HG02870 (cell line): ENCODE measurements around the gene HNRNPLL.
"Not testable (repeated sequence)": the region's sequence is repeated elsewhere in the genome, so short reads cannot be mapped to it uniquely, and the experiment has no call there.

ENCODE experiments used
- ATAC-seq: cut with Tn5 transposase; IDR thresholded peaks from one replicate; pipeline ENCODE4 v1.9.1; 2021; ENCODE audit warnings: mild to moderate bottlenecking, moderate library complexity; ENCODE audit not compliant: unreplicated experiment

The HNRNPLL gene

GRCh38 chr2:38557217-38557616, 45.5 kb downstream of the HNRNPLL start:
- ATAC-seq, result no peak

GRCh38 chr2:38556006-38556801, 46.5 kb downstream of the HNRNPLL start:
- ATAC-seq, result no peak

- ATAC-seq, result no peak
These were observed 47.6 kb downstream of the HNRNPLL start for GRCh38 chr2:38554973-38555595.

DNA sequence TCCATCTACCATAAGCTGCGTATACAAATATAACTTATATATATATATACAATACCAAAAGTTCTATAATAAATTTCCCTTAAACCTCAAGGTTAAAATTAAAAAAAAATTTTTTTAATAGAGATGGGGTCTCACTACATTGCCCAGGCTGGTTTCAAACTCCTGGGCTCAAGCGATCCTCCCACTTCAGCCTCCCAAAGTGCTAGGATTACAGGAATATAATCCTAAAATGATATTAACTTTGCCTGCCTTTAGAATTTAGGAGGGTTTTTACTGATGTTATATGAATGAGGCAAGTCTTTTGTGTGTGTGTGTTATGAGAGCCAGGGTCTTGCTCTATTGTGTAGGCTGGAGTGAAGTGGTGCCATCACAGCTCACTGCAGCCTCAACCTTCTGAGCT, 49.2 kb downstream of the HNRNPLL start:
- ATAC-seq, result no peak

GRCh38 chr2:38552259-38552658, 50.5 kb downstream of the HNRNPLL start:
- ATAC-seq, result no peak

DNA sequence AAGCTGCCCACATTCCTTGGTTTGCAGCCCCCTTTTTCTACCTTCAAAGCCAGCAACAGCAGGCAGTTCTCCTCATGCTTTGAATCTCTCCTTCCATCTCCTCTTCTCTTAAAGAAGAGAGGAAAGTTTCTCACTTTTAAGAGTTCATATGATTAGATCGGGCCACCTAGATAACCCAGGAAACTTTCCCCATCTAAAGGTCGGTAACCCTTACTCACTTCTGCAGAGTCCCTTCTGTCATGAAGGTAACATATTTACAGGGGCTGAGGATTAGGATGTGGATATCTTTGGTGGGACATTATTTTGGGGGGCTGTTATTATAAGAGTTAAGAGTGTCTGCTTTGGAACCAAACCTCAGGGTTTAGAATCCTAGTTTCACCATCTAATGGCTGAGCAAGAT, 51.0 kb downstream of the HNRNPLL start:
- no peak for ATAC-seq

DNA sequence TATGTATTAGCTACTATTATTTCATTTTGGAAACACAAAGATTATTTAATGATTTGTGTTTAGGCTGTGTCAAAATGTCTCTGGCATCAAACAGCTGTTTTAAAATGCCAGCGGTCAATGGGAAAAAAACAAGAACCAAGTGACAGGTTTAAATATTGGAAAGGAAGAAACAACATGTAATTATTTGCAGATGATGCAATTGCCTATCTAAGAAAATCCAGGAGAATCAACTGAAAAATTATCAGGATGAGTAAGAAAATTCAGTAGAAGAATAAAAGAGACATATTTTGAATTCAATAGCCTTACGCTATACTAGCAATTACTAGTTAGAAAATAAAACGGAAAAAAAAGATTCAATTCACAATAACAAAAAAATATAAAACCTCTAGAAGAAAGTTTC, 51.6 kb downstream of the HNRNPLL start:
- no peak for ATAC-seq

DNA sequence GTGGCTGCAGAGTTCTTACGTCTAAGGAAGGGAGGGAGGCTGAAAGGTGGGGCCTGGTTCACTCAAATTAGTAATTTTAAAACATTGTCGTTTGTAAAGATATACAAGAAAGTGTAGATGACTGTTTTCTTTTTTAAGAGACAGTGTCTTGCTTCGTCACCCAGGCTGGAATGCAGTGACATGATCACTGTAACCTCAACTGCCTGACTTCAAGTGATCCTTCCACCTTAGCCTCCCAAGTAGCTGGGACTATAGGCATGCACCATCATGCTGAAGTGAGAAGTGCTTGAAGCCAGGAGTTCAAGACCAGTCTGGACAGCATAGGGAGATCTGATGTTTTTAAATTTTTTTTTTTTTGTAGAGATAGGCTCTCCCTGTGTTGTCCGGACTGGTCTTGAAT, 52.9 kb downstream of the HNRNPLL start:
- no peak for ATAC-seq

DNA sequence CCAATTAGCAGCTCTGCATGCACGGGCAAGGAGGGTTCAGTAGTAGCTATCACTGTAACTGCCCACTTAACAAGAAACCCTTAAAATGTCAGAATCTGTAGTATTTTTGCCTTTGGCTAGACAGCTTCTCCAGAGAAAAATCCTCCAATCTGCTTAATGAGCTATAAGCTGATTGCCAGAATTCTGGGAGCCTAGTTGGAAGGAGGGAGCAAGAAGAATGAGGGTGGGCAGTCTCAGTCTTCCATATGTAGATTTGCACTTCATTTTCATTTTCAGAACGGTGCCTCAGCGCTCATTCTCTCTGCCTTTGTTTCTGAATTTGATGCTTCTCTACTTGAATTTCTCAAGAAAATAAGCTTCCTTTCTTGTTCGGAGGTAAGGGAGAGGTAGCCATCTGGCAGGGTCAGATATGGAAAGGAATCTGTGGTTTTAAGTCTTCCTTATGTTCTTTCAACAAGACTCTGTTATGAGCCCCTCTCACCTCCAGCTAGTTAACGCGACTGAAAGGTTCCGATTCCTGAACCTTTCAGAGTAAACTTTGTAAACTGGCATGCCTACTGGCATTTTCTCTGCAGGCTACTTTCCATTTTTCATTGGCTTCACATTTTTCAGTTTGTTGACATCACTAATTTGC, 53.5 kb downstream of the HNRNPLL start:
- no peak for ATAC-seq

DNA sequence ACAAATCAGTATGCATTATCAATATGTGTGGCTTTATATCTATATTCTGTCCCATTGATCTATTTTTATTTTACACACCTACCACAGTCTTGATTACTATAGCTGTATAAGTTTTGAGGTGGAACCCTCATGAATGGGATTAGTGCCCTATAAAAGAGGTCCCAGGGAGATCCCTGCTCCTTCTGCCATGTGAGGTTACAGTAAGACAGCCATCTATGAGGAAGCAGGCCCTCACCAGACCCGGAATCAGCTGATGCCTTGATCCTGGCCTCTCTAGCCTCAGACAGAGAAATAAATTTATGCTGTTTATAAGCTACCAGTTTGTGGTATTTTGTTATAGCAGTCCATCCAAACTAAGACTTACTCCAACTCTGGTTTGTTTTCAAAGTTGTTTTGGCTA, 54.9 kb downstream of the HNRNPLL start:
- no peak for ATAC-seq

- ATAC-seq, result no peak
These were observed 56.1 kb downstream of the HNRNPLL start for GRCh38 chr2:38546585-38546984.

DNA sequence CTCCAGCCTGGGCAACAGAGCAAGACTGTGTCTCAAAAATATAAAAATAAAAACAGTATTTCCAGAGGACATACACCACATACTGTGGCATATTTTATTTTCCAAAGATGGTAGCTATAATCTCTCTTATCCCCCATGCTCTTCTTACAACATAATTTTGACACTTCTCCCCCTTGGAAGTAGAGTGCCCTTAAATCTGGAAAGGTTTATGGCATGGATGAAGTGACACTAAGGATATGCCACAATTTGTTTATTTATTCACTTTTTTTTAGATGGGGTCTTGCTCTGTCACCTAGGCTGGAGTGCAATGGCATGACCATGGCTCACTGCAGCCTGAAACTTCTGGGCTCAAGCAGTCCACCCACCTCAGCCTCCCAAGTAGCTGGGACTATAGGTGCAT, 56.7 kb downstream of the HNRNPLL start:
- ATAC-seq, result no peak

DNA sequence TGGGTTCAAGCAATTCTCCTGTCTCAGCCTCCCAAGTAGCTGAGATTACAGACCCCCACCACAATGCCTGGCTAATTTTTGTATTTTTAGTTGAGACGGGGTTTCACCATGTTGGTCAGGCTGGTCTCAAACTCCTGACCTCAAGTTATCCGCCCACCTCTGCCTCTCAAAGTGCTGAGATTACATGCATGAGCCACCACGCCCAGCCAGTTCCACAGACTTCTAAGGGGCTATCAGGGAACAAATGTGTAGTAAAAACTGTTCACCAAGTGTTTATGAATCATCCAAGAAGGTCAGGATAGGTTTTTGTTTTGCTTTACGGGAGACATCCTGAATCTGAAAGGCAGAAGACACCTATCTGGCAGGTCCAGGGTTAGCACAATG, 60.5 kb downstream of the HNRNPLL start:
- not testable (repeated sequence) for ATAC-seq

DNA sequence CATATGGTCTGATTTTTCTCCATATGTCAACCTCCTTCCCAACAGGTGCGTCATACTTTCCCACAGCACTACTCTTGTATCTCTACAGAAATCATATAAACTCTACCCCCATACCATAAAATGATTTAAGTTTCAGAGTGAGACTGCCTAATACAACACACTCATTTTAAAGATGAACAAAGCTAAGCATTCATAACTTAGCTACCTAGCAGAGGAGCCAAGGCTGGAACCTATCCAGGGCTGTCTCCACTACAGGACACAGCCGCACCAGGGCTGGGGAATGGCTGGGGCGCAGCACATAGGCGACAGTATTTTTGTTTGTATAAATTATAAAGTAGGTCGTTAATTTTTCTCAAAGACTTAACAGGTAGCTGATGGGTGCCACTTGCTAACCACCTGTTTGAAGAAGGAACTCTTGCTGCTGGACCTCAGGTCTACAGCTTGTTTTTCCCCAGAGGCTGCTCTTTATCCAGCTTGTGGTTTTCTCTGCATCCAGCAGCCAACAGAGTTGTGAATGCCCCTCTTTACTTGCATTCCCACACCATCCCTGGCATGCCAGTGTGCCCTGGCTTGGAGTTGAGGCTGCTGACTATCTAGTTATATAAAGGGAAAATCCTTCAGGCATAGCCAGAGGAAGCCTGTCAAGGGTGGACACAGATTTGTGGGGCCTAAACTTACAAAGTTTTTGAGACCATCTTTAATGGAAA, 62.0 kb downstream of the HNRNPLL start:
- ATAC-seq, result no peak

DNA sequence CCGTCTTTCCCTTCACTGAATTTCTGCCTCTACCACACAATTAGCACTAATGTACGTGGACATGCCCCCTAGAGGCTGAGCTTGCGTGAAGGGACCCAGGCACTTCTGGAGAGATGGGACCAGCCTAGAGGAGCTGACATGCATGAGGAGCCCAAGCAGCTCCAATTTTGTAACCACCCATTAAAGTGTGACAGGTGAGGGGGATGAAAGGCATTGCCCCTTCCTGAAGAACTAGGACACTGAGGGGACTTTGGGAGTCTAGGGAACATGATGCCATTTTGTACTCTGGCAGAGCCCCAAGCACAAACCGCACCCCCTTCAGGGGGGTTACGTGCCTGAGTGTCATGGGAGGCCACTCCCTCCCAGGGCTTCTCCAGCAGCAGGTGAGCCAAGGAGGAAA, 63.6 kb downstream of the HNRNPLL start:
- no peak for ATAC-seq

GRCh38 chr2:38537937-38538525, 64.7 kb downstream of the HNRNPLL start:
- ATAC-seq, result no peak

DNA sequence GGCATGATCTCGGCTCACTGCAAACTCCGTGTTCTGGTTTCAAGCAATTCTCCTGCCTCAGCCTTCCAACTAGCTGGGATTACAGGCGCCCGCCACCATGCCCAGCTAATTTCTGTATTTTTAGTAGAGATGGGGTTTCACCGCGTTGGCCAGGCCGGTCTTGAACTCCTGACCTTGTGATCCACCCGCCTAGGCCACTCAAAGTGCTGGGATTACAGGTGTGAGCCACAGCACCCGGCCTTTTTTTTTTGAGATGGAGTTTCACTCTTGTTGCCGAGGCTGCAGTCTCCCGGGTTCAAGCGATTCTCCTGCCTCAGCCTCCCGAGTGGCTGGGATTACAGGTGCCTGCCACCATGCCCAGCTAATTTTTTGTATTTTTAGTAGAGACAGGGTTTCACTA, 65.4 kb downstream of the HNRNPLL start:
- ATAC-seq, result not testable (repeated sequence)

- ATAC-seq, result peak; percentile 44
These were observed 66.8 kb downstream of the HNRNPLL start for GRCh38 chr2:38535744-38536506.

GRCh38 chr2:38535404-38535743, 67.4 kb downstream of the HNRNPLL start:
- ATAC-seq, result no peak

DNA sequence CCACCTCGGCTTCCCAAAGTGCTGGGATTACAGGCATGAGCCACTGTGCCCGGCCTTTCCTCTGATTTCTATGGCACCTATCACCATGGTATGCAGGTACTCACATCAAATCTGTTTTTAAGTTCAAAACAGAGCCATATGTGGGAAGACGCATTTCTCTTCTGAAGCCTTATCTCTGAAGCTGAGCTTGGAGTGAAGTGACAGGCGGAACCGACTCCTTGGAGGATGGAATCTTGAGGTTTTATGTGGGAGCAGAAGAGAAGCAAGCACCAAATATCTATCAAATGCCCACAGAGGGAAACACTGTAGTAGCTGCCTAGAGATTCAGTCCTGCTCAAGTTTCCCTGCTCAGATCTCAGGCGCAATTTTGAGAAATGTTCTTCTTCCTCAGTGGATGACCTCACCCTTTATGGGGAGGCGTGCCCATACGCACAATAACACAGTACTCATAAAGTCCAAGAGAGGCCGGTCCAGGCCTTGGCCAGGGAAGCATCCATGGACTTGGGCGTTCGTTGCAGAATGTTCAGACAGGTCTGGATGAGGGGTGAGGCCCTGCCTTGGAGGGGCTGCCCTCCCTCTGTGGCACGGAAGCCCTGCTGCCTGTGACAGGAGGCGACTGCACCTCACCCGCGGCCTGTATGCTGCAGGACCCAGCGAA, 67.9 kb downstream of the HNRNPLL start:
- no peak for ATAC-seq
